Activated CD4-positive, alpha-beta T cell treated with anti-CD3 and anti-CD28 coated beads, Interleukin-2, Interleukin-4, amounts not matched to agents 100 ng/mL and 50 ng/mL, durations not matched to agents 16 hours and 8 hours (primary cell): Measurements from ENCODE around the gene EDC3.

ENCODE experiments used
- DNase-seq: peaks from one replicate; pipeline ENCODE4 v3.0.0-alpha.2; 2020; ENCODE audit warnings: low spot score

The EDC3 gene

DNA sequence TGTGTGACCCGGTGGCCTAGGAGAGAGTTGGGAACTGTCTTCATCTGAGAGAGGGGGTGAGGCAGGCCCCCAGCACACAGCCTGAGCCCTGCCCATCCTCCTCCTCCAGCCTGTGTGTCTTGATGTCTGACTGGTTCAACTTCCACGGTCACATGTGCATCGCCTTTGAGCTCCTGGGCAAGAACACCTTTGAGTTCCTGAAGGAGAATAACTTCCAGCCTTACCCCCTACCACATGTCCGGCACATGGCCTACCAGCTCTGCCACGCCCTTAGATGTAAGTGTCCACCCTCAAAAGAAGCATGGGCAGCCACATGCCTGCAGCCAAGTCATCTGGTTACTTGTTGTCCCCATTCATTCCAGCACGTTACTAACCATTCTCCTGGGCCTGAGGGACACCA, 70.1 kb downstream of the EDC3 start:
- no peak for DNase-seq

DNA sequence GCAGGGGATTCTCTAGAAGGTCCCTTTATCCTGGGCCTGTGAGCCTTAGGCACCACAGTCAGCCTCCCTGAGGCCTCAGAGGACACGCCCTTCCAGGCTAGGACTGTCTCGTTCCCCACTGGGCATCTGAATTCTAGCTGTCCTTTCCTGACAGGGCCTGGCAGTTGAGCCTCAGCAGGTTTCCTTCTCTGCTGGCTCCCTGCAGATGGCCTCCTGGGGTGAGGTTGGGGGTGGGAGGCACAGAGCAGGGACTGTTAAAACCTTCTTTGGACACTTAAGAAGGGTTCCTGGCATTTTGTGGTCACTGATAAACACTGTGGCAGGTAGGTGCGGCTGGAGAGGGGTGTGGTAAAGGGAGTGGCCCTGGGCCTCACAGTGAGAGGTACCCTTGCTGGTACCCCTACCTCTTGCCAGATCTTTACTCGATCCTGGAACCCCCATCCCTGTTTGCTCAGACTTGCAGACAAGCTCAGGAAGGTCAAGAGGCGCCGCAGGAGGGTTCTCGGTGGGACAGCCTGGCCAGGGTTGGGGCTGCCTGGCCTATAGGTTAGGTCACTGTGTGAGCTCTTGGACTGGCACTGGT, 71.7 kb downstream of the EDC3 start:
- no peak for DNase-seq

DNA sequence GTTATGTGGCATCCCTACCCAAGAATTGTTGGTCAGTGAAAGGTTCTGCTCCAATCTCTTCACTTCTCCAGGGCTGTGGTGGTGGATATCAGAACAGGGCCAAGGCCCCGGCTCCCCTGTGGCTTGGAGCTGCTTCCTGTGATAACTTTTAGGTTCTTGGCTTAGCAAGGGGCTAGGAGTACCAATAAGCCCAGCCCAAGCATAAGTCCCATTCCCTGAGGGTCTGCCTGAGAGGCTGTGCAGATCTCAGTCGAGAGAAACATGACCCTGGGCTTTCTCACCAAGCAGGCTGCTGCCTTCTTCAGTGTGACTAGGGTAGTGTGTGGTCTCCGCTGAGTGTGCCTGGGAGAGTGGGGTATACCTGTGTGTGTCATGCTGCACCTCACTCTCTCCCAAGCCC, 73.1 kb downstream of the EDC3 start:
- no peak for DNase-seq

DNA sequence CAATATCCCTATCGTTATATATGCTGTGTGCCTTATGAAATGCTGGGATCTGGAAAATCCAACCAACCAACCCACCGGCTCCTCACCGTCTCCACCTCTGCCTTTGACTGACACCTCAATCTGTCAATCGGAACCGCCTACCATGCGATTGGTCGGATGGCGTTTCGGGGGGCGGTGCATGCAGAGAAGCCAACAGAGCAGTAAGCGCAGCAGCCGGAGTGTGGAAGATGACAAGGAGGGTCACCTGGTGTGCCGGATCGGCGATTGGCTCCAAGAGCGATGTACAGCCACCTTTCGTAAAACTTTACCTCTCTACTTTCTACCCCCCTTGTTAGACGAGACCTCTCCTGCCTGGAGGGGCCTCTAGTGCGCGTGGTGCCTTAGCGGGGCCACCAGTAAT, 73.9 kb downstream of the EDC3 start:
- no peak for DNase-seq

DNA sequence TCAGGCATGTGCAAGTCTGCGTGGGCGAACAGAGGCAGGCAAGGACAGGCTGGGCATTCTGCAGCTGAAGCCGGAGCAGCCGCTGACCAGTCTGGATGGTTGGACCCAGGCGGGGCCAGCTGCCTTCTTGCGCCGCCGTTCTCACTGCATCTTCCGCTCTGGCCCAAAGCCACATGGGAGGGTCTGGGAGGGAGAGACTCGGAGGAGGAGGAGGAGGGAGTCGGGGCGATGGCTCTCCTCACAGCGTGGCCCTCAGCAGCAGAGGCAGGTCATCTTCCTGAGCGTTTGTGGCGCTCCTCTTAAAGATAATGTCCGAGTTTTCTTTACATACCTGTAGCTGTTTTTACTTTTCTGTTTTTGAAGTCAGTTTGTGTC, 74.3 kb downstream of the EDC3 start:
- no peak for DNase-seq

DNA sequence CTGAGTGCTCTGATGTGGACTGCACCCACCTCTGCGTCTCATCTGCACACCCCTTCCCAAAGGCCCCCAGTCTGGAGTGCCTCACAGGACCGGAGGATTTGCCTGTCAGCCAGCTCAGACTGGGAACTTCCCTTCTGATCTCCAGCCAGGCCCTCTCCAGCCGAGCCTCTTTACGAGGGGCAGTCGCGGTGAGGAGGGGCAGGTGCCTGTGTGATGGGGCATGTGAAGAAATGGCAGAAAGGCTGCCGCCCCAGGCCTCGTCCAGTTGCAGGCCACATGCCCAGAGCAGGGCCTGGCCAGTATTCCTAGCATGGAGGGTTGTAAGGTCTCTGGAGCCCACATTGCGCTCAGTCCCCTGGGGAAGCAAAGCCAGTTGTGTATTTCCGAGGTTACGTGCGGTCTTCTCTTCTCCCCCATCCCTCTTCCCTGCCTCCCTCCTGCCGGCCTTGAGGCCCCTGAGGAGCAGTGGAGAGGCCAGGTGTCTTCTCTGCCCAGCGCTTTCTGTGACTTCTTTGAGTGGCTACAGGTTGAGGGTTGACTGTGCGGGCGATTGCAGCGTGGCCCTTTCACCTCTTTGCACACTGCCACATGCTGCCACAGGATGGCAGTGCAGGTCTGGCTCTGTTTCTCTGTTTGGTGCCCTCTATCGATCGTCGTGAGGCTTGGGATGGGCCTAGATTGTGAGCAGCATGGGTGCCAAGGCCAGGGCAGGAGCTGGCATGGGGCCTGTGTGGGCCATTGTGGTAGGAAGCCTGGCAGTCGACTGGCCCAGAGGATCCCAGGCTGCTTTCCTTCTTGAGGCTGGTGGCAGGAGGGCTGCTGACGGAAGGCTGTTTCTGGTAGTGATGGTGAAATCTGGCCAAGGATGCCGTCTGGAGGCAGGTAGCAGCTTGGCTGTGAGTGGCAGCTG, 74.9 kb downstream of the EDC3 start:
- DNase-seq: peak; percentile 88

DNA sequence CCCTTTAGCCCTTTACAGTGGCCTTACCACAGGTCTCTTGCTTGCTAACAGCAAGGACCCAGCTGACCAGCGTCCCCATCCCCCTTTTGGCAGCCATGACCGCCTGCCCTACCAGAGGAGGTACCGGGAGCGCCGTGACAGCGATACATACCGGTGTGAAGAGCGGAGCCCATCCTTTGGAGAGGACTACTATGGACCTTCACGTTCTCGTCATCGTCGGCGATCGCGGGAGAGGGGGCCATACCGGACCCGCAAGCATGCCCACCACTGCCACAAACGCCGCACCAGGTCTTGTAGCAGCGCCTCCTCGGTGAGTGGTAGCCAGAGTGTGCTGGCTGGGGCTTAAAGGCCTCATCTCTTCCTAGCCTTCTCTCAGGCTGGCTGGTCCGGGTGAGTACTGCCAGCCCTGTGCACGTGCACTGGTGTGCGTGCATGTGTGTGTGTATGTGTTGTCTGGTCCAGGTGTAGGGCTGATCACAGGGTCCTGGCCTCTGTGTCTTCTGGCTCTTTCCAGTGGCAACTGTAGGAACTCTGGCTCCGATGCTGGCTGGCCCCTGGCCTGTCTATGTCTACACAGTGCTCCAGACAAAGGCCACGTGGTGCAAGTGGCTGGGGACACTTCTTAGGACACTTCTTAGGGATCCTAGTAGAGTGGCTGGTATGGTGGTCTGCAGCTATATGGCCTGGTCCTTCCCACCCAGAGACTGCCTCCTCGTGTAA, 75.7 kb downstream of the EDC3 start:
- DNase-seq: no peak

DNA sequence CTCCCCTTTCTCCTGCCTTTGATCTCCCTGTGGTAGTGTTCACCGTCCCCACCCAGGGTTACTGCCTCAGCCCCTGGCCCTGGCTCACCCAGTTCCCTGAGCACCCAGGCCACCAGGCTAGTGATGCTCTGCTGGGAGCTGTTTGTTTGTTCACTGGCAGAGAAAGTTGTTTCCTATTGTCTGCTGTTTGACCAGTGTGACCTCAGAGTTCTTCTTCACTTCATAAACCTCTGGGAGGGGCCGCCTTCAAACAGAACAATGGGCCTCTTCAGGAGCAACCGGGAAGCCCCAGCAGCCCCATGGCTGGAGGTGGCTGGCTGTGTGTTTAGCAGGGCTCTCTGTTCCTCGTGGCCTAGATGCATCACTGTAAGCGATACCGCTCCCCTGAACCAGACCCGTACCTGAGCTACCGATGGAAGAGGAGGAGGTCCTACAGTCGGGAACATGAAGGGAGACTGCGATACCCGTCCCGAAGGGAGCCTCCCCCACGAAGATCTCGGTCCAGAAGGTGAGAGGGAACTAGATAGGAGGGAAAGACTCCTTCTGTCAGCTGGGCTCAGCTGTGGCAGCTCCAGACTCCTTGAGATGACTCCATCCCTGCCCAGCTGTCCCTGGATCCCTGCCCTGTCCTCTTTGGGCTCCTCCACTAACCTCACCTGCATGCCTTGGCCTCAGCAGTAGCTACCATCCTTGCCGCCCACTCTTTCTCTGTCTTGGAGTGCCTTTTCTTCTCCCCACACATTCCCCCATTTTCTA, 76.8 kb downstream of the EDC3 start:
- DNase-seq: no peak

DNA sequence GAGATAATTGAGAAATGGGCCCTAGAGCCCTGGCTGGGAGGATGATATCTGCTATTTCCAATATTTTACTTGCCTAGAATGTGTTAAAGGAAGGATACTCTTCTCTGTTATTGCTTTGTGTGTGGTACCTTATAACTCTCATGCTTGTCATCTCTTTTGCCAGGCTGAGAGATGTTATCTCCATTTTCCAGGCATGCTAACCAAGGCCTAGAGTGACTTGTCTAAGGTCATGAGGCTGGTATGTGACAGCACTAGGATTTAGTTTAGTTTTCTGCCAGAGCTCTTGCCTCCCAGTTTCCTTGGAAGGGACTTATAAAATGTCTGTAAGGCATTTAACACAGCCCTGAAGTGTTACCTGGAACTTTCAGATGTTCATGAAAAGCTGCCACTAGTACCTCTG, 78.8 kb downstream of the EDC3 start:
- no peak for DNase-seq

DNA sequence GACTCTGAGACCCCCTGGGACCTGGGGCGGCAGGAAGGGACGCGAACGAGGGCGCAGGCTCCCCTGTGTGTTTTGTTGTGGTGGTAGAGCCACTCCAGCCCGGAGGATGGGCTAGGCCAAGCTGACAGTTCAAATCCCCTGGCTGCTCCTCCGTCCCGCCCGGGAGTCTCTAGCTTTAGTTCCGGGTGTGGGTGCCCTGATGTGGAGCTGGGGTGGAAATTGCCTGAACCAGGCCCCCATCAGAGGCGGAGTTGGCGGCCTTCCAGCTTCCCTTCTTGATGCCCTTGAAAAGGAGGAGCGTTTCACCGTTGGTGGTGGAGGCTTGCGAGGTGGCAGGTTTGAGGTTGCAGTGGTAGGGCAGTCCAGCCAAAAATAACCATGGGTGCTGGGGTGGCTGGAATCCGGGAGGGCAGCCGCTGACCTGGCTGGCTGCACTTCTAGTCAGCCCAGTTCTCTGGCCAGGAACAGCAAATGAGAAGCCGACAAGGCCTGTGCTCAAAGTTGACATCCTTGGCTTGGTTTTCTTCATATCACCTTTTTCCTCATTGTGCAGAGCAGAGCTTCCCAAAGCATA, 79.4 kb downstream of the EDC3 start:
- peak; percentile 44 for DNase-seq

DNA sequence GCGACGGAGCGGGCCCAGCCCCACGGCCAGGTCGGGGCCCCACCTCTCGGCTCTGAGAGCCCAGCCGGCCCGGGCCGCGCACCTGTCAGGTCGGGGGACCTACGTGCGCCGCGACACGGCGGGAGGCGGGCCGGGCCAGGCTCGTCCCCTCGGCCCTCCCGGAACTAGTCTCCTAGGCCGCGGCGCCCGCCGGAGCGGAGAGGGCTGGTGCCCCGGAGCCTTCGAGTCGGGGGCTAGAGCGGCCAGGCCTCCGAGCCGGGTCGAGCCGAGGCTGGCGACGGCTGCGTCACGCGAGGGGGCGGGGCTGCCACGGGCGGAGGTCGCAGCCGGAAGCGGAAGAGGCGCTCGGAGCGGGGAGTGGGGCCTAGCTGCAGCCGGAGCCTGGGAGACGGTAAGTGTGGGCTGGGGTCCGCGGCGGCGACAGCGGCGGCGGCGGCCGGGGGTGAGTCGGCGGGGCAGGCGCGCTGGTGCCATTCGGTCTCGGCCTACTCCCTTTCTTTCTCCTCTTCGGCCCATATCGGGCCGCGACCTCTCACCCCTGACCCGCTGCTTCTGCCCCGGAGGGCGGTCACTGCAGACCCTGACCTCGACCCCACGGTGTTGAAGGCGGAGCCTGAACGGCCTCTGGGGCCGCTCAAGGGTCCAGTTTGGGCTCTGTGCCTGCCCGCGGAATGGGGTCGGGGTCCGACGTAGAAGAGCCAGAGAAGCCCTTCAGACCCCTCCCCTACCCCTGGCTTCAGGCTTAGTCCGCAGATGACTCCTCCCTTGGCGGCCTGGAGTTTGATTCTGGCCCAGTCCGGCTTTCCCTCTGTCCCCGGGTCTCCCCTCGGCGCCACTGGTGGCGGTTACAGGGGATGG, 80.1 kb downstream of the EDC3 start, which contains the start of gene CLK3:
CLK3 (plus strand) TSS at position 329 of the 858 bp plus-strand sequence. CDS start 3,361 bp downstream, outside the sequence.
- peak; percentile 96 for DNase-seq

DNA sequence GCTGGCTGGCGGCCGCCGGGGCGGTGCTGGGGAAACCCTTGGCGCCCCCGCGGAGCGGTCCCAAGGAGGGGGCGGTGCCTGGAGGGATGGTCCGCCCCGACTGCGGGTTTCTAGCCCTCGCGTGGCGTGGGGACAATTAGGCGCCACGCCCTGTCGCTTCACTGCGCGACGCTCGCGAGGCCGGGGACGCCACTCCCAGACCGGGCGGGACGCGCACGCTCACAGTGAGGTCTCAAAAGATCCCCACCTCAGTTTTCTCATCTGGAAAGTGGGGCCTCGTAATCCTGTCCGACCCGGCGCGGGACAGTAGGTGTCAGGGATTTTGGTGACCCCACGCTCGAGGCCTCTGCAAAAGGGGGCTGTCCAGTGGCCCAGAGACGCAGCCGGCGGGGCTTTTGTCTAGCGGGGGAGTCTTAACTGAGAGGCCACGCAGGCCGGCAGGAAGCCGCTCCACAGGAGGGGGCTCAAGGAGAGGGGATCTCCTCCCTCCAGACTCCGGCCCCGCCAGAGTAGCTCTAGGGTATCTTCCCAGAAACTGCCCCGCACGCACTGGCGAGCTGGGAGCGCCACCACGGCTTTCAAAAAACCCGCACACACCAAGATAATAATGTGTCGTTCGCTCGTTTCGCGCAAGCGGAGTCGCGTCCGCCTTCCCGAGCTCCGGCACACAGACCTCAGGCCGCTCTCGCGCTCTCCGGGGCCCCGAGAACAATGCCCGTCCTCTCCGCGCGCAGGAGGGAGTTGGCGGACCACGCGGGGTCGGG, 80.9 kb downstream of the EDC3 start:
- peak; percentile 80 for DNase-seq

DNA sequence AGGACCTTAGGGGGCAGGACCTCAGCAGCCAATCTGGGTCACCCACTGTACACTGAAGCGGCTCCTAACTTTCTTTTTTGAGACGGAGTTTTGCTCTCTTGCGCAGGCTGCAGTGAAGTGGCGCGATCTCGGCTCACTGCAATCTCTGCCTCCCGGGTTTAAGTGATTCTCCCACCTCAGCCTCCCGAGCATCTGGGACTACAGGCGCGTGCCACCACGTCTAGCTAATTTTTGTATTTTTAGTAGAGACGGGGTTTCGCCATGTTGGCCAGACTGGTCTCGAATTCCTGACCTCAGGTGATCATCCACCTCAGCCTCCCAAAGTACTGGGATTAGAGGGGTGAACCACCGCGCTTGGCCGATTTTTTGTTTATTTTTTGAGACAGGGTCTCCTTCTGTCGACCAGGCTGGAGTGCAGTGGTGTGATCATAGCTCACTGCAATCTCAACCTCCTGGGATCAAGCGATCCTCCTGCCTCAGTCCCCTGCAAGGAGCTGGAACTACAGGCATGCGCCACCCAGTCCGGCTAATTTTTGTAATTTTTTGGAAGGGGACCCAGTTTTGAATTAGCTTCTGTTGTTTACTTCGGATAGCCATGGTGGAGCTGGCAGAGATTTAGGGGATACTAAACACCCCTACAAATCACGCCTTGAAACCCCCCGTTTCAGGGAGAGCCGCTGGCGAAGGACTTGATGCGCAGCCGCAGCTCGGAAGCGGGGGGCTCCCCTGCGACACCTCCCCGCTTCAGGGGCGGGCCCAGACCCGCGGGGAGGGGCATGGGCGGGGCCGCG, 81.7 kb downstream of the EDC3 start:
- DNase-seq: no peak

DNA sequence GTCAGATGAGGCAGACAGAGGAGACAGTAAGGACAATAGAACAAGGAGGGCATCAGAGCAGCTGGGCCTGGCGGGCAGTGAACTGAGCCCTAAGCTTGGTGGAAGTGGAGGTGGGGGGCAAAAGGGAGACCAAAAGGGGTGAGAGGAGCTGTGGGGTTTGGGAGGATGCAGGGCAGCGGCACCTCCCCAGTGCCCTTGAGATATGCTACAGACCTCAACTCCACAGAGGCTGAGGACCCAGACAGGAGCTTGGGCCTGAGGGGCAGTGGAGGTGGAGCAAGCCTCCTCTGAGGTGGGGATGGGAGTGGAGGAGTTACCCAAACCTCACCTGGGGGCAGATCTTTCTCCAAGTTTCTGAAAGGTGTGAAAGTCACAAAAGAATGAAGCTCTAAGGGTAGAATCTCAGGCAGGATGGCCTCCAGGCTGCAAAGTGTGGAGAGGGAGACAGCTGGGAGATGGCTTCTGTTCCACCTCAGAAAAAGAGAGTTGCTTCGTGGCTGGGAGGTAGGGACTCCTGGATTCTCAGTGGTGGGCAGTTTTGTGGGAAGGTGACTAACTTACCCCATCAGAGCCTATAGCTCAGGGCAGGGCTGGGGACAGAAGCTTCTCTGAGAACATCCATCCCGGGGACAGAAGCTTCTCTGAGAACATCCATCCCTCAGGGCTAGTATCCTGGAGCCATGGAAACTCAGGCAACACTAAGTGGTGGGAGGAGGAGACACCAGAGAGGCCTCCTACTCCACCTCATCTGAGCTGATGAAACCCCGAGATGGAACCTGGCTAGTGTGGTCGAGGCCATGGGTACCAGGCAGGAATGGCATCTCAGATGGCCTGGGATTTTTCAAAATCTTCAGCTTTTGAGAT, 82.5 kb downstream of the EDC3 start:
- no peak for DNase-seq

DNA sequence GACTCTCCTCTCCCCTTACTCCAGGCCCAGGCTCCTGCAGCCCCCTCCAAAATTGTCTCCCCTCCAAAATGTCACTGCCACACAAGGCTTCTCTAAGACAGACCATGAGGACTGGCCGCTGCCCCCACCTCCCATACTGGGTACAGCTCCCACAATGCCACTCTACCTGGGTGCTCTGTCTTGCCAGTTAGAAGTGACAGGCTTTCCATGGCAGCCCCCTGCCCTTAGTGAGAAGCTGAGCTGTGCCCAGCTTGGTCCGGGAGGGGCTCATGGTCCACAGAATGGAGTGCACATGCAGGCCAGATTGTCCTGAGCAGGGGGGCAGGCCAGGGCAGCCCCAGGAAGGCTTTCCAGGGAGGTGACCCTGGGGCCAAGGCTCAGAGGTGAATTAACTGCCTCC, 83.1 kb downstream of the EDC3 start:
- DNase-seq: no peak

DNA sequence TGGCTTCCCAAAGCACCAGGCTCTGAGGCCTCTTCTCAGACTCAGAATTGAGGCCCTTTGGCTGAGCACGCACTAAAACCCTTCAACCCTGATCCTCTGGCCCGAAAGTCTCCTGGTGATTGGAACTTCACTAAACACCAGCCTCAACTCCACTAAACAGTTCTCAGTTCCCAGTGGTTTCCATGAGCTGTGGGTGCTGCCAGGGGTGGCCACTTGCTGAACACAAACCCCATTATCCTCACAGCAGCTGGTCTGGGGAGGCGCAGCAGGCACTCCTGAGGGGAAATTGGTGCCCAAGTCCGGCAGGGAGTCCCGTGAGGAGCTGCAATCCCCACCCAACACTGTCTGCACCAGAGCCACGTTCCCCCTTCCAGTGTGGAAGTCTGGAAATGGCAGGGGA, 84.0 kb downstream of the EDC3 start:
- DNase-seq: no peak

DNA sequence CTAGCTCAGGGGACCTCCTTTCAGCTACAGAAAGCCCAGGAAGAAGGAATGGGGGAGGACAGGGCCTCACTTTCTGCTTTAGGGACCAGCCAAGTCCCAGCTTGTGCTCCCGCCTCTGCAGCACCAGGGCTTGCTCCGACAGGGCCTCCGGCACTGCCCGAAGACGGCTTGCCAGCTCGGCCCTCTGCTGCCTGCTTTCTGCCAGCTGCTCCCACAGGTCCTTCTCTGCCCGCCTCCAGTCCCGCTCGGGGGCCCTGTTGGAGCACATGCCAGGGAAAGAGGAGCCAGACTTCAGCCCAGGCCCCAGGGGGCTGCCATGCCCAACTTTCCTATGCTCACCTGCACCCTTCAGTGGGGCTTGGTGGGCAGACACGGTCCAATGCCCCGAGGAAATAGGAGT, 84.5 kb downstream of the EDC3 start:
- no peak for DNase-seq

DNA sequence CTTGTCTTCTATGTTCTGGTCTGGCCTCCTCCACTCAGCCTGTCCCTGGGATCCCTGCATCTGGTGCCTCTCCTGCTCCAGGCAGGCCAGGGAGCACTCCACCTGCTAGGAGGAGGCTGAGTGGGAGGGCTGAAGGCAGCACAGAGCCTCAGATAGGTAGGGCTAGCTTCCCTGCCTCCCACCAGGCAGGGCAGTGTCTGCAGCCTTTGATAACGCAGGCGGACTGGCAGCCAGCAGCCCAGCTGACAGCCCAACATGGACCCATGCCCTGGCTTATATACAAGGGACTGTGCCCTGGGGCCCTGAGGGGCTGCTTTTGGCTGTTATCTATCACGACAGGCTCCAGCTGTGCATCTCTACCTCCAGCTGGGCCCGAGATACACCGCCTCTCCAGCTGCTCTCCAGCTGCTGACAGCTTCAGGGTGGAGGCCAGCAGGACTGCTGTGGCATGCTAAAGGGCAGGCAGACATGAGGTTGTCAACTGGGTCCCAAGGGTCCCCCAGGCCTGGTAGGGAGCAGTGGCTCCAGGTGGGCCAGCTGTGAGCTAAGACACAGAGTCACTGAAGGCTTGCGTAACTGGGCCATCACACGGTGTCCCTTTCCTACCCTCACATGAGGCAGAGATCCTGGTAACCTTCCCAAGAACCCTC, 85.4 kb downstream of the EDC3 start:
- DNase-seq: no peak
